Measurements from ENCODE around the gene MRPL41. TPM values are rescaled to one million over a fixed set of nuclear protein-coding genes. Genes with fewer than 3 reads are reported as not detected.
"Not testable (repeated sequence)": the region's sequence is repeated elsewhere in the genome, so short reads cannot be mapped to it uniquely, and the experiment has no call there.

Gene MRPL41
- 10 to 100 TPM; 17.7 to 39.4 (median 22.2) TPM for polyA plus RNA-seq (ENCODE audit: insufficient read length in 10 of 10)
- long read RNA-seq, donor 1, transcript MRPL41-201 (2 exons, 1,262 nt) = major isoform, 64 of 73 reads
- long read RNA-seq, donor 1, partial matches to known transcripts = 9 of 73 reads
- long read RNA-seq, donor 1, other reads (novel, unspliced or antisense) = 0 of 73 reads
- long read RNA-seq, donor 2, transcript MRPL41-201 (2 exons, 1,262 nt) = major isoform, 45 of 45 reads
- long read RNA-seq, donor 2, partial matches to known transcripts = 0 of 45 reads
- long read RNA-seq, donor 2, other reads (novel, unspliced or antisense) = 0 of 45 reads
- long read RNA-seq, donor 3 = 0 reads
- long read RNA-seq, donor 4, transcript MRPL41-201 (2 exons, 1,262 nt) = major isoform, 42 of 53 reads
- long read RNA-seq, donor 4, partial matches to known transcripts = 11 of 53 reads
- long read RNA-seq, donor 4, other reads (novel, unspliced or antisense) = 0 of 53 reads
- long read RNA-seq, donor 5, transcript MRPL41-201 (2 exons, 1,262 nt) = major isoform, 108 of 118 reads
- long read RNA-seq, donor 5, partial matches to known transcripts = 10 of 118 reads
- long read RNA-seq, donor 5, other reads (novel, unspliced or antisense) = 0 of 118 reads
- long read RNA-seq, donor 6, transcript MRPL41-201 (2 exons, 1,262 nt) = major isoform, 83 of 94 reads
- long read RNA-seq, donor 6, partial matches to known transcripts = 11 of 94 reads
- long read RNA-seq, donor 6, other reads (novel, unspliced or antisense) = 0 of 94 reads
- long read RNA-seq, donor 7, transcript MRPL41-201 (2 exons, 1,262 nt) = major isoform, 49 of 54 reads
- long read RNA-seq, donor 7, partial matches to known transcripts = 5 of 54 reads
- long read RNA-seq, donor 7, other reads (novel, unspliced or antisense) = 0 of 54 reads
- long read RNA-seq, donor 8, transcript MRPL41-201 (2 exons, 1,262 nt) = major isoform, 44 of 44 reads
- long read RNA-seq, donor 8, partial matches to known transcripts = 0 of 44 reads
- long read RNA-seq, donor 8, other reads (novel, unspliced or antisense) = 0 of 44 reads
- long read RNA-seq, donor 9, transcript MRPL41-201 (2 exons, 1,262 nt) = major isoform, 10 of 10 reads
- long read RNA-seq, donor 9, partial matches to known transcripts = 0 of 10 reads
- long read RNA-seq, donor 9, other reads (novel, unspliced or antisense) = 0 of 10 reads

DNA sequence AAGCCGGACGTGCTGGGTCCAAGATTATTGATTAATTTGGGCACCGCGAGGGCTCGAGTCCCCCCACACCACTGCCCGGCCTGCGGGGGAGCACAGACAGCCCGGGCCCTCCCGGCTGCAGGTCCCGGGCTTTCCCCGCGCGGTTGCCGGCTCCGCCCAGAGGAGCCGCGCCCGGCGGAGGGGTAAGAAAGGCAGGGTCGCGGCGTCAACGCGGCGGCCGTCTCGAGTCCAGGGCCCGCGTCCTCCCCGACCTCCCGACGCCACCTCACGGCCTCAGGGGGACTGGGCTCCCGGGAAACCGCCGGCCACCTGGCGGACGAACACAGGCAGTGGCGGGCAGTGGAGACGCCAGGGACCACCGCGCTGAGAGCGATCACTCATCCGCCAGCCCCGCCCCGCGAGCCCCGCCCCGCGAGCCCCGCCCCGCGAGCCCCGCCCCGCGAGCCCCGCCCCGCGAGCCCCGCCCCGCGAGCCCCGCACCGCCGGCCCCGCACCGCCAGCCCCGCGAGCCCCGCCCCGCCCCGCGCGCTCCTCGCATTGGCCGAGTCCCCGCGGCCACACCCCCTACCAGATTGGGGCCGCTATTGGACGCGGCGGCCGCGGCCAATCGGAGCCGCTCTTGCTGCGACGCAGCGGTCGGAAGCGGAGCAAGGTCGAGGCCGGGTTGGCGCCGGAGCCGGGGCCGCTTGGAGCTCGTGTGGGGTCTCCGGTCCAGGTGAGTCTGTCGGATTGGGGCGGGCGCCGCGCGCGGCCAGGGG lies at the start of gene MRPL41:
MRPL41 (plus strand) TSS at position 616 of the 758 bp plus-strand sequence. CDS start 203 bp downstream, outside the sequence.
- DNase-seq = peak; percentile 85 to 93 (median 89)

DNA sequence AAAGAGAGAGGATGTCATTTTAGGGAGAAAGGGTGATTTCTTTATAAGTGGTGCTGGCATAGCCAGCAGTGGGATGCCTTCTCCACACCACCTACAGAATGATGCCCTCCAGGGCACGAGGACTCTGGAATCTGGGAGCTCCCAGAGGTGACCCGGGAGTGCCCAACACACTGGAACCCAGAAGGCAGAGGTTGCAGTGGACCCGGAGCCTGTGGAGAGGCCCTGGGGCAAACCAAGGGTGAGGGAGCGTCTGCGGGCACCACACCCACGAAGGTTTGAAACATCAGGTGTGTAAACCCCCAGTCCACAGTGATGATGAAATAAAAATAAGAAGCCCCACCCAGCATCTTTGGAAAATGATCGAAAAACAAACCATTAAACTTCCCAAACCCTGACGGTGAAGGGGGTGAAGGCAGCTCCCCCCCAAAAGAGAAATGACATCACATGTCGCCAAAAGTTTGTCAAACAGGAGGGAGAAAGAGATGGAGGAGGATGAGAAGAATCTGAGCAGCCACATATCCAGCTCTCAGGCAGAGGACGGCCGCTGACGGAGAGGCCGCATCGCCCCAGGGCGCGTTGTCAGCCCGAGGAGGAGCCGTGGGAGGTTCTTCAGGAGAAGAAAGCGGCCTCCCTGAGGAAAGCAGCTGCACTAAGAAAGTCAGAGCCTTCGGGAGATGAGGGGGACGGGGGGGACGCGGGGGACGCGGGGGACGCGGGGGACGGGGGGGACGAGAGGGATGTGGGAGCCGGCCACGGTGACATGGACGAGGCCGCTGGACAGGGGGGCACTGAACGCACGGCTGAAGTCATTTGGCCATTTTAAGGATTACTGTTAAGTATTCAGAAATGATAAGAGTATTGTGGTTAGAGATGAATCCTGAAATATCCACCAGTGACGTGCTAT lies 49.4 kb upstream of the MRPL41 start:
- no peak for DNase-seq

DNA sequence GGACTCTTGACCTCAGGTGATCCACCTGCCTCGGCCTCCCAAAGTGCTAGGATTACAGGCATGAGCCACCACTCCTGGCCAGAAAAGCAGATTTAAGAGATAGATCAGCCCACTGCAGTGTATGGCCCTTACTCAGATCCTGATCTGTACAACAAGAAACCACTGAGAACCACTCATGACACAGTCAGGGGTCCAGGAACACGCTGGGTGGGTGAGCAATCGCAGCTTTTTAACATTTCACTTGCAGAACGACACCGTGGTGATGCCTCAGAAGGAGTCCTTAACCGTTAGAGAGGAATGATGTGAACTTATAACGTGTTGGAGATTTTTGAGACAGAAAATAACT lies 47.3 kb upstream of the MRPL41 start:
- DNase-seq = no peak

DNA sequence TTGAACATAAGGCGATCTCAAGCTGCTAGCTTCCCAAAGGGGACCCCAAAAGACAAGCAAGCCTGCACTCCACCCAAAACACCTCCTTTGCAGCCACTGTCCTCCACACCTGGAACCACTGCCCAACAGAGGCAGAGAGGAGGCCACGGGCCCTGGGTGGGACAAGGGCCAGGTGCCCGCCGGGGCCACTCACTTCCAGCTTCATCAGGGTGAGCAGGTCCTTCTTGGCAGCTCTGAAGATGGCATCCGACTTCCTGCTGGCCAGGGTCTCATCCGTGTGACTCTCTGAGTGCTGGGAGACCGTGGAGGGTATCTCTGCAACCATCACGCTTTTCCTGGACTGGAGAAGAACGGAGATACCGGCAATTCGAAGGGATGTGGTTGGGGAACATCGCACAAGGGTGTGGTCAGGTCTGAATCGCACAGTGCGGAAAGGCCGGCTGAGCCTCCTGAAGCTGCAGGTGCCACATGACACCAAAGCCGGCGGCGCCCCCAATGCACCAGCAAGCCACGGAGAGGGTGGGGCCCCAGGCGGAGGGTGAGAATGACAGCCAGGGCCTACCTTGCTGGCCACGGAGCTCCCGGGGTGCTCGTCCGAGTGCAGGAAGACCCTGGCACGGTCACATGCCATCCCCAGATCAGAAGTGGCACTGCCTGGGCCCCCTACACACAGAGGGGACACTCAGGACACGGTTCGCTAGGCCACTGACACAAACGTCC lies 46.1 kb upstream of the MRPL41 start:
- DNase-seq = no peak

DNA sequence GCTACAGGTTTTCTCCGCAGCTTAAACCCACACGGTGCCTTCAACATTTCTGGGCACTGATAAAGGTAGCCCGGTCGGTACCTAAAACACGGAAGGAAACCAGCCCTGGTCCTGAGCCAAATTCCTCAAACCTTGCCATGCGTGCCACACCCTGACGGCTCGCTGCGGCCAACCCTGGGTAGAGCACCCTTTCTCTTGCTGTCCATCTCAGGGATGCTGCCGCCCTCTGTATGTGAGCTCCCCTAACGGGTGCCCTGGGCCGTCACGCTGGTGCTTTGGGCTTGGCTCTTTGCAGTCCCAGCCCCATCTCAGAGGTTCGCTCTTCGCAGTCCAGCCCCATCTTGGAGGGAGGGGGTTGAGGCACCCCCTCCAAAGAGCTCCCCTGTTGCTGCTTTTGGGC lies 45.4 kb upstream of the MRPL41 start:
- DNase-seq = no peak

DNA sequence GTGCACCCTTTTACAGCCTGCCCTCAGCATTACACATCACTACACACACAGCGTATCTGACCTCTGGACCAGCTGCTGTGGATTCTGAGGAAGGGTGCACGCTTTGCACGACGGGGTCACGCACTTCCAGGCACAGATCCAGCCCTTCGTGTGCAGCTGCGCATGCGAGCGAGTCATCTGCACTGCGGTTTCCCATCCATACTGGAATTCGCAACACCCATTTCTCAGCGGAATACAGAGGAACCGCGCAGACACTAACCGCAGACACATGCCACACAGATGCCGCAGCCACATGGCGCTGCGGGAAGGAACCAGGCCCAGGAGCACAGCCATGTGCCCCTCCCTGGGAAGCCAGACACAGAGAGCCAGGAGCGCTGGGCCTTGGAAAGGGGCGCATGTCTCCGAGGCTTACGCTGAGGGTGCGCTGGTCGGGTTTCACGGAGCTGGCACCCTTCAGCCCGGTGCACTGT lies 44.9 kb upstream of the MRPL41 start:
- DNase-seq = peak in 1 of 3 donors; percentile 51

DNA sequence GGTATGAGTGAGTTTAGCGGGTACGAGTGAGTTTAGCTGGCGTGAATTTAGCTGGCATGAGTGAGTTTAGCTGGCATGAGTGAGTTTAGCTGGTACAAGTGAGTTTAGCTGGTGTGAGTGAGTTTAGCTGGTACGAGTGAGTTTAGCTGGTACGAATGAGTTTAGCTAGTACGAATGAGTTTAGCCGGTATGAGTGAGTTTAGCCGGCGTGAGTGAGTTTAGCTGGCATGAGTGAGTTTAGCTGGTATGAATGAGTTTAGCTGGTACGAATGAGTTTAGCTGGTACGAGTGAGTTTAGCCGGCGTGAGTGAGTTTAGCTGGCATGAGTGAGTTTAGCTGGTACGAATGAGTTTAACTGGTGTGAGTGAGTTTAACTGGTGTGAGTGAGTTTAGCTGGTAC lies 42.5 kb upstream of the MRPL41 start:
- DNase-seq = no peak

DNA sequence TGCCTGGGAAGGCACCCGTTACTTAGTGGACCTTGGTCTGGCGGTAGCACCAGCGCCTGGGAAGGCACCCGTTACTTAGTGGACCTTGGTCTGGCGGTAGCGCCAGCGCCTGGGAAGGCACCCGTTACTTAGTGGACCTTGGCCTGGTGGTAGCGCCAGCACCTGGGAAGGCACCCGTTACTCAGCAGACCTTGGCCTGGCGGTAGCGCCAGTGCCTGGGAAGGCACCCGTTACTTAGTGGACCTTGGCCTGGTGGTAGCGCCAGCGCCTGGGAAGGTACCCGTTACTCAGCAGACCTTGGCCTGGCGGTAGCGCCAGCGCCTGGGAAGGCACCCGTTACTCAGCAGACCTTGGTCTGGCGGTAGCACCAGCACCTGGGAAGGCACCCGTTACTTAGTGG lies 40.6 kb upstream of the MRPL41 start:
- DNase-seq = not testable (repeated sequence)

DNA sequence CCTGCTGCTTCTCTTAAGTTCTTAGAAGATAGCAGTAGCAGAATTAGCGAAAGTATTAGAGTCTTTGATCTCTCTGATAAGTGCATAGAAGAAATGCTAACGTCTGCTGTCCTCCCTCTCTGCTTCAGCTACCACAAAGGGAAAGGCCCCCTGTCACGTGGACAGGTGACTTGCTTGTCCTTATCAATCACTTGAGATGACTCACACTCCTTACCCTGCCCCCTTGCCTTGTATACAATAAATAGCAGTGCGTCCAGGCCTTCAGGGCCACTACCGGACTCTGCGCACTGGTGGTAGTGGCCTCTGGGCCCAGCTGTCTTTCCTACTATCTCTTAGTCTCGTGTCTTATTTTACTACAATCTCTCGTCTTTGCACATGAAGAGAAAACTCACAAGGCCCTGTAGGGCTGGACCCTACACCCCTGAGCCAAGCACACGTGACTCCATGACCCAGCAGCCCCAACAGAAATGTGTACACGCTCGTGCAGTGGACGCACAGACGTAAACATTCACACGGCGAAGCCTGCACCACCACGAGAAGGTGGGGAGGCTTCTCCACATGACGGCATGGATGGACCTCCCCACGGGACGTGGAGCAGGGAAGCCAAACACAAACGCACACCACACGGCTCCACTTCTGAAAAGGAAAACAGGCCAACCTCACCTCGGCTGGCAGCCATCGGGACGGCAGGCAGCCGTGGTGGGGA lies 39.8 kb upstream of the MRPL41 start:
- no peak for DNase-seq

DNA sequence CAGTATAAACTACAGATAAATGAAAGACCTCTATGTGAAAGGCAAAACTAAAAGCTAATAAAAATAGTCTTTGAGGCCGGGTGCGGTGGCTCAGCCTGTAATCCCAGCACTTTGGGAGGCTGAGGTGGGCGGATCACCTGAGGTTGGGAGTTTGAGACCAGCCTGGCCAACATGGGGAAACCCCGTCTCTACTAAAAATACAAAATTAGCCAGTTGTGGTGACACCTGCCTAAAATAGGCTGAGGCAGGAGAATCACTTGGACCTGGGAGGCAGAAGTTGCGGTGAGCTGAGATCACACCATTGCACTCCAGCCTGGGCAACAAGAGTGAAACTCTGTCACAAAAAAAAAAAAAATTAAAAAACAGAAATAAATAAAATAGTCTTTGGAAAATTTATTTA lies 38.5 kb upstream of the MRPL41 start:
- DNase-seq = not testable (repeated sequence)

DNA sequence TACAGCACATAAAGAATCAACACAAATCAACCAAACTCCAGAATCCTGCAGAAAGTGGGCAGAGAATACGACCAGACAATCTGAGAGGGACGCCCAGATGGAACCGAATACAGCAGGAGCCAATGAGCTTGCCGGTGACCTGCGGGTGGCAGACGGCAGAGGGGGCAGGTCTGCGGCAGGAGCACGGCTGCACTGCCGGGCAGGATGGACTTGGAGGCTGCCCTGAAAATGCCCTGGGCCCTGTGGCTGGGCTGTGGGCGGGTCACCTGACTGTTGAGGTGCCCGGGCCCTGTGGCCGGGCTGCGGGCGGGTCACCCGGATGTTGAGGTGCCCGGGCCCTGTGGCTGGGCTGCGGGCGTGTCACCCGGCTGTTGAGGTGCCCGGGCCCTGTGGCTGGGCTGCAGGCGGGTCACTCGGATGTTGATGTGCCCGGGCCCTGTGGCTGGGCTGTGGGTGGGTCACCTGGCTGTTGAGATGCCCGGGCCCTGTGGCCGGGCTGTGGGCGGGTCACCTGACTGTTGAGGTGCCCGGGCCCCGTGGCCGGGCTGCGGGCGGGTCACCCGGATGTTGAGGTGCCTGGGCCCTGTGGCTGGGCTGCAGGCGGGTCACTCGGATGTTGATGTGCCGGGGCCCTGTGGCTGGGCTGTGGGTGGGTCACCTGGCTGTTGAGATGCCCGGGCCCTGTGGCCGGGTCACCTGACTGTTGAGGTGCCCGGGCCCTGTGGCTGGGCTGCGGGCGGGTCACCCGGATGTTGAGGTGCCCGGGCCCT lies 37.7 kb upstream of the MRPL41 start:
- DNase-seq = not testable (repeated sequence)

DNA sequence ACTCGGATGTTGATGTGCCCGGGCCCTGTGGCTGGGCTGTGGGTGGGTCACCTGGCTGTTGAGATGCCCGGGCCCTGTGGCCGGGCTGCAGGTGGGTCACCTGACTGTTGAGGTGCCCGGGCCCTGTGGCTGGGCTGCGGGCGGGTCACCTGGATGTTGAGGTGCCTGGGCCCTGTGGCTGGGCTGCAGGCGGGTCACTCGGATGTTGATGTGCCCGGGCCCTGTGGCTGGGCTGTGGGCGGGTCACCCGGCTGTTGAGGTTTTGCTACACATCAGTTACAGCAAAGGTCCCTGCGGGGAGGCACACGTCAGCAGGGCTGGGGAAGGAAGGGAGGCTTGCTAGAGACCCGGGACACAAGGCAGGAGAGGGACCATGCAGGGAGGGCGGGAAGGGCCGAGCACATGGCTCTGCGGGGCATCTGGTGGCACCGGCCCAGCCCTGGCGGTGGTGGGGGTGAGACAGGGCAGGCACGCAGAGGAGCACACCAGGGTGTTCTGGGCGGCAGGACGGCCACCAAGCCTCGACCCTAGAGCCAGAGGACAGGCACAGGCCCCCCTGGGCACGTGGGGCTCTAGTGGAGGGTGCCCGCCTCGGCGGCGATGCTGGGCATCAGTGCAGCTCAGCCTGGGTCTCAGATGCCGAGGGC lies 36.9 kb upstream of the MRPL41 start:
- DNase-seq = no peak

DNA sequence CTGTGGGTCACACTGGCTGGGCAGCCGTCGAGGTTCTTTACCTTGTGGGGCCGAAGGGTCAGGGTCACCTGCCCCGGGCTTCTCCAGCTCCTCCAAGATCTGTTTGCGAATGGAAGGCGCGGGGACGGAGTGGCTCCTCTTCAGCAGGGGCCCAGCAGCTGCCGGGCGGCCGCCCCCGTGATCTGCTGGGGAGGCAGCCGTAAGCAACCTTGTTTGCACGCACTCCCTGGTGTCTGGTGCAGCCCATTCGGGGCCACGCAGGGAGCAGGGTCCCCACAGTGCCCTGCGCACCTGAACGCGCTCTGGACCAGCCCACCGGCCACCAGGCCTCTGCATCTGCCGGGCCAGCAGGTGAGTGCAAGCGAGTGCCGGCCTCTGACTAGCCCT lies 36.3 kb upstream of the MRPL41 start:
- no peak for DNase-seq

DNA sequence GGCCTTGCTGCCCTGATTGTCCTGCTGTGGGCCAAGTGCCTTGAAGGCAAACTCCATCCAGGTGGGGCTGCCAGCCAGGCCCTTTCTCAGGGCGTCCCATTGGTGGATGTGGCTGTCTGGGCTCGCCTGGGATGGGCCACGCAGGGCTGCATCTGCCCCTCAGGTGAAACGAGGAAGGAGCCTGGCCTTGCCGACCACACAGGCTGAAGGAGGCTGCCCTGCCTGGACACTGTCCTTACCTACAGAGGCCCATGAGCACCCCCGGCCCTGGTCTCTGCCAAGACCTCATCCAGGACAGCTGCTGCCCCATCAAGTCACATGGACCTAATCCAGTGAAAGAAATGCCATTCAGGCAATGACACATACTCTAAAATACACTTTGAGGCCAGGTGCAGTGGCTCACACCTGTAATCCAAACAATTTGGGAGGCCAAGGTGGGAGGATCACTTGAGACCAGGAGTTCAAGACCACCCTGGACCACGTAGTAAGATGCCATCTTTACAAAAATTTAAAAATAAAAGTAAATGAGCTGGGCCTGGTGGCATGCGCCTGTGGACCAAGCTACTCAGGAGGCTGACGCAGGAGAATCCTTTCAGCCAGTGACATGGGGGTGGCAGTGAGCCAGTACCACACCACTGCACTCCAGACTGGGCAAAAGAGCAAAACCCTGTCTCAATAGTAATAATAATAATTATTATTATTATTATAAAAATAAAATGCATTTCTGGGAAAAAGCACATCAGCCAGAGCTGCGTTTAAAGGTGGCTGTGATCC lies 35.3 kb upstream of the MRPL41 start:
- DNase-seq = no peak

DNA sequence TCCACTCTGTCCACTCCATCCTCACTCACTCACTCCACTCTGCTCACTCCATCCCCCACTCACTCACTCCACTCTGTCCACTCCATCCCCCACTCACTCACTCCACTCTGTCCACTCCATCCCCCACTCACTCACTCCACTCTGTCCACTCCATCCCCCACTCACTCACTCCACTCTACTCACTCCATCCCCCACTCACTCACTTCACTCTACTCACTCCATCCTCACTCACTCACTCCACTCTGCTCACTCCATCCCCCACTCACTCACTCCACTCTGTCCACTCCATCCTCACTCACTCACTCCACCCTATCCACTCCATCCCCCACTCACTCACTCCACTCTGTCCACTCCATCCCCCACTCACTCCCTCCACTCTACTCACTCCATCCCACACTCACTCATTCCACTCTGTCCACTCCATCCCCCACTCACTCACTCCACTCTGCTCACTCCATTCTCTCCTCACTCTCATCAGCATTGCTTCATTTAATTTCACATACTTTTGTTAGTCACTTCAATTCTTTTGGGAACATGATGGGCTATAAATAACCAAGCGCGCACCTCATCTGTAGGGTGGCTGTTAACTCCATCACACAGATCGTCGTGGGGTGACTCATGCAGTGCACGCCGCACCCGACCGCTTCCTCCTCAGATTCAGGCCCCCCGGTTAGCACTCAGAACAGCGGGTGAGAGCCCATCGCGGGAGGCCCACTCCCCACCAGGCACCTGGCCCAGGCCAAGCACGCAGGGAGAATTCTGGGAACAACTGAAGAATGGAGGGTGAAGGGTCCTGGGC lies 32.8 kb upstream of the MRPL41 start:
- DNase-seq = peak in 1 of 3 donors; percentile 19

DNA sequence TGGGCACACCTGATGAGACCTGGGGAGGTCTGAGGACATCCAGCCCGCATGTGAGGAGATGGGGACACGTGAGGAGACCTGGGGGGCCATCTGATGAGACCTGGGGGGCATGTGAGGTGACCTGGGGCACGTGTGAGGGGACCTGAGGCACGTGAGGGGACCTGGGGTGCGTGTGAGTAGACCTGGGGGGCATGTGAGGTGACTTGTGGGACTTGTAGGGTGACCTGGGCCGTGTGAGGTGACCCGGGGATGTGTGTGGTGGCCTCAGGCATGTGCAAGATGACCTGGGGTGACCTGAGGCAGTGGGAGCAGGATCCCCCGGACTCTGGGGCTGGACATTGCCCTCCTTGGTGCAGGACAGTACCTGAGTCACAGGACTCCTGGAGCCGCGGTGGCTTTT lies 32.1 kb upstream of the MRPL41 start:
- no peak for DNase-seq
